Neural cell (in vitro differentiated cells): ENCODE data around the gene OXT. TPM values are rescaled to one million over a fixed set of nuclear protein-coding genes. Genes with fewer than 3 reads are reported as not detected.

Experiments
- H2AFZ ChIP-seq: fragments of 200-600, 300-800 bp; sonication (generic), shearing (Covaris generic); 2 replicates; pipeline ENCODE4 v1.6.0; 2014; ENCODE audit warnings: low read depth, mild to moderate bottlenecking, antibody characterized with exemption, low read length, moderate library complexity
- H3F3A ChIP-seq: fragments of 200-600 bp; shearing (Covaris generic); 2 replicates; pipeline ENCODE4 v1.6.1; 2016; ENCODE audit warnings: mild to moderate bottlenecking, moderate library complexity, mixed read lengths, antibody characterized with exemption, low read length; ENCODE audit not compliant: insufficient read depth, poor library complexity, severe bottlenecking
- H3K27ac ChIP-seq: fragments of 200-600, 300-800 bp; sonication (generic), shearing (Covaris generic); 2 replicates; pipeline ENCODE4 v1.5.1; 2014; ENCODE audit warnings: mild to moderate bottlenecking, low read length, moderate library complexity
- H3K27me3 ChIP-seq: fragments of 300-800, 200-600 bp; sonication (generic), shearing (Covaris generic); 2 replicates; pipeline ENCODE4 v1.6.0; 2014; ENCODE audit warnings: mild to moderate bottlenecking, low read depth, low read length, moderate library complexity; ENCODE audit not compliant: insufficient read depth
- H3K36me3 ChIP-seq: fragments of 300-800, 200-600 bp; sonication (generic), shearing (Covaris generic); 2 replicates; pipeline ENCODE4 v1.5.1; 2014; ENCODE audit warnings: mild to moderate bottlenecking, antibody characterized with exemption, low read length, moderate library complexity; ENCODE audit not compliant: insufficient read depth
- H3K4me2 ChIP-seq: fragments of 300-800, 200-600 bp; sonication (generic), shearing (Covaris generic); 2 replicates; pipeline ENCODE4 v1.6.0; 2014; ENCODE audit warnings: mild to moderate bottlenecking, low read length
- H3K4me3 ChIP-seq: fragments of 300-800, 200-600 bp; sonication (generic), shearing (Covaris generic); 2 replicates; pipeline ENCODE4 v1.5.1; 2014; ENCODE audit warnings: mild to moderate bottlenecking, low read length, moderate library complexity
- H3K79me2 ChIP-seq: fragments of 200-600 bp; shearing (Covaris generic); replicated peaks from 2 replicates; pipeline ENCODE4 v1.6.0; 2014; ENCODE audit warnings: mild to moderate bottlenecking, low read length, moderate library complexity; ENCODE audit not compliant: insufficient read depth
- H3K9ac ChIP-seq: fragments of 300-800, 200-600 bp; sonication (generic), shearing (Covaris generic); 2 replicates; pipeline ENCODE4 v1.6.1; 2016; ENCODE audit warnings: mild to moderate bottlenecking, low read length, mixed read lengths
- H3K9me2 ChIP-seq: fragments of 200-600 bp; shearing (Covaris generic); 2 replicates; pipeline ENCODE4 v1.6.1; 2016; ENCODE audit warnings: mild to moderate bottlenecking, low read length, mixed read lengths; ENCODE audit not compliant: insufficient read depth
- H3K9me3 ChIP-seq: fragments of 200-600, 300-800 bp; sonication (generic), shearing (Covaris generic); 2 replicates; pipeline ENCODE4 v1.6.1; 2016; ENCODE audit warnings: mild to moderate bottlenecking, mixed run types, low read length, moderate library complexity, mixed read lengths
- H4K20me1 ChIP-seq: fragments of 200-600 bp; shearing (Covaris generic); 2 replicates; pipeline ENCODE4 v1.6.1; 2016; ENCODE audit warnings: mild to moderate bottlenecking, mixed run types; ENCODE audit not compliant: insufficient read depth
- EP300 ChIP-seq: fragments of 450-650 bp; conservative IDR thresholded peaks from 2 replicates; pipeline ENCODE4 v1.6.1; 2014; ENCODE audit warnings: antibody characterized with exemption, mild to moderate bottlenecking, moderate library complexity; ENCODE audit not compliant: poor library complexity, severe bottlenecking
- EZH2 ChIP-seq: fragments of 200-600, 300-800 bp; shearing (Covaris generic), sonication (generic); IDR thresholded peaks from 2 replicates; pipeline ENCODE4 v1.6.1; 2014; ENCODE audit warnings: antibody characterized with exemption, low read length, borderline replicate concordance, mild to moderate bottlenecking; ENCODE audit not compliant: insufficient read depth, poor library complexity, severe bottlenecking
- MXI1 ChIP-seq: fragments of 450-650 bp; conservative IDR thresholded peaks from 2 replicates; pipeline ENCODE4 v1.6.1; 2014; ENCODE audit warnings: antibody characterized with exemption, mild to moderate bottlenecking; ENCODE audit not compliant: poor library complexity, severe bottlenecking
- POLR2AphosphoS5 ChIP-seq: IDR thresholded peaks from 2 replicates; pipeline ENCODE4 v1.6.1; 2012
- RAD21 ChIP-seq: fragments of 450-650 bp; conservative IDR thresholded peaks from 2 replicates; pipeline ENCODE4 v1.6.1; 2014; ENCODE audit warnings: antibody characterized with exemption, mild to moderate bottlenecking, moderate library complexity
- REST ChIP-seq: IDR thresholded peaks from 2 replicates; pipeline ENCODE4 v1.6.1; 2012; ENCODE audit warnings: borderline replicate concordance
- SMC3 ChIP-seq: fragments of 450-650 bp; conservative IDR thresholded peaks from 2 replicates; pipeline ENCODE4 v1.6.1; 2014; ENCODE audit warnings: antibody characterized with exemption, mild to moderate bottlenecking, moderate library complexity; ENCODE audit not compliant: poor library complexity
- TAF1 ChIP-seq: IDR thresholded peaks from 2 replicates; pipeline ENCODE4 v1.6.1; 2012; ENCODE audit warnings: low read depth
- polyA plus RNA-seq: library from polyadenylated mRNA; depleted of rRNA; stranded (reverse); fragments of >200 nt; gene quantifications from 2 replicates; pipeline ENCODE4 v1.2.3, GENCODE V29; 2014
- TF ChIP-seq, protein P1 (sequence below): fragments of 450-650 bp; IDR thresholded peaks from 2 replicates; pipeline ENCODE4 v1.5.1; 2014; ENCODE audit warnings: antibody characterized with exemption, mild to moderate bottlenecking, moderate library complexity; ENCODE audit not compliant: poor library complexity, severe bottlenecking

Gene OXT
- polyA plus RNA-seq, 1 donor from 2014 or later, result not detected

DNA sequence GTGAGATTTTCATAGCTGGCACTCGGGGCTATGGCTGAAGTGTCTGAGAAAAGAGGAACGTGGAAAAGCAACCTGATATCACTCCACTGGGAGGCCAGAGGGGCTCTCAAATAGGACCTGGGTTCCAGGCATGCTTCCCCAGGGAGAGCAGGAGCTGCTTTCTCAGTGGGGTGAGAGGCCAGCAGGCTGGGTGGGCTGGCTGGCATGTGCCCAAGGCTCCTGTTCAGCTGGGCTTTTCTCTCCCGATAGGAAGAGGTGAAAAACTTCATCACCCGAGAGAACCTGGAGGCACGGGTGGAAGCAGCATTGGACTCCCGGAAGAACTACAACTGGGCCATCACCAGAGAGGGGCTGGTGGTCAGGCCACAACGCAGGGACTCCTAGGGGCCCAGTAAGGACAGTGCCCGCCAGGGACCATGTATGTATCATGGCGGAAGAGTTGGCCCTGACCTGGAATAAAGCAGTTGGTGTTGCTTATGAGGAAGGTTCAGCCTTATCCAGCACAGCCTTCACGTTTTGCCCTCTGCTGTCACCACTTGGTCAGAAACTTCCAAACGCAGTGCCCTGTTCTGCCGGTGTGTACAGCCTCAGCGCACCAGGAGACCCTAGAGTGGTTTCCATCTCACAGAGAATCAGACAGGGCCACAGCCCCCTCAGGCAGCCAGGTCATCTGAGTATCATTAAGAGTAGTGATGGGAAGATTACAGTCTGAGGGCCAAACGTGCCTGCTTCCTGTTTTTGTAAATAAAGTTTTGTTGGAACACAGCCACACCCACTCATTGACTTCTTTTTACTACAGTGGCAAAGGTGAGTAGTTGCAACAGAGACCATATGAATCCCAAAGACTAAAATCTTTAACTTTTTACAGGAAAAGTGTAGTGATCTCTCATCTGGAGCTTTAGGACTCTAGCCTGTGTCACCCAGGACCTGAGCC is 23.7 kb upstream of the OXT start:
- H3K27me3 ChIP-seq, result no peaks in the 10 kb centered on the region
- TF ChIP-seq TAF1 (no peak), REST (no peak), POLR2AphosphoS5 (no peak), SMC3 (no peak), EP300 (no peak), EZH2 (no peak), RAD21 (no peak), MXI1 (no peak)
- TF ChIP-seq, protein P1, sequence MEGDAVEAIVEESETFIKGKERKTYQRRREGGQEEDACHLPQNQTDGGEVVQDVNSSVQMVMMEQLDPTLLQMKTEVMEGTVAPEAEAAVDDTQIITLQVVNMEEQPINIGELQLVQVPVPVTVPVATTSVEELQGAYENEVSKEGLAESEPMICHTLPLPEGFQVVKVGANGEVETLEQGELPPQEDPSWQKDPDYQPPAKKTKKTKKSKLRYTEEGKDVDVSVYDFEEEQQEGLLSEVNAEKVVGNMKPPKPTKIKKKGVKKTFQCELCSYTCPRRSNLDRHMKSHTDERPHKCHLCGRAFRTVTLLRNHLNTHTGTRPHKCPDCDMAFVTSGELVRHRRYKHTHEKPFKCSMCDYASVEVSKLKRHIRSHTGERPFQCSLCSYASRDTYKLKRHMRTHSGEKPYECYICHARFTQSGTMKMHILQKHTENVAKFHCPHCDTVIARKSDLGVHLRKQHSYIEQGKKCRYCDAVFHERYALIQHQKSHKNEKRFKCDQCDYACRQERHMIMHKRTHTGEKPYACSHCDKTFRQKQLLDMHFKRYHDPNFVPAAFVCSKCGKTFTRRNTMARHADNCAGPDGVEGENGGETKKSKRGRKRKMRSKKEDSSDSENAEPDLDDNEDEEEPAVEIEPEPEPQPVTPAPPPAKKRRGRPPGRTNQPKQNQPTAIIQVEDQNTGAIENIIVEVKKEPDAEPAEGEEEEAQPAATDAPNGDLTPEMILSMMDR, result no peak
- H3K27ac ChIP-seq, result no peak overlapping the region
- peak overlapping the region; percentile 39 for H3K4me2 ChIP-seq
- H3F3A ChIP-seq, result no peaks in the 10 kb centered on the region
- peaks cover 6% of the 10 kb centered on the region for H3K79me2 ChIP-seq
- no peaks in the 10 kb centered on the region for H4K20me1 ChIP-seq
- H3K9me2 ChIP-seq, result no peaks in the 10 kb centered on the region
- H3K9ac ChIP-seq, result no peak overlapping the region
- H3K4me3 ChIP-seq, result peak overlapping the region; percentile 89
- no peaks in the 10 kb centered on the region for H3K36me3 ChIP-seq
- no peak overlapping the region for H2AFZ ChIP-seq
- H3K9me3 ChIP-seq, result no peaks in the 10 kb centered on the region

DNA sequence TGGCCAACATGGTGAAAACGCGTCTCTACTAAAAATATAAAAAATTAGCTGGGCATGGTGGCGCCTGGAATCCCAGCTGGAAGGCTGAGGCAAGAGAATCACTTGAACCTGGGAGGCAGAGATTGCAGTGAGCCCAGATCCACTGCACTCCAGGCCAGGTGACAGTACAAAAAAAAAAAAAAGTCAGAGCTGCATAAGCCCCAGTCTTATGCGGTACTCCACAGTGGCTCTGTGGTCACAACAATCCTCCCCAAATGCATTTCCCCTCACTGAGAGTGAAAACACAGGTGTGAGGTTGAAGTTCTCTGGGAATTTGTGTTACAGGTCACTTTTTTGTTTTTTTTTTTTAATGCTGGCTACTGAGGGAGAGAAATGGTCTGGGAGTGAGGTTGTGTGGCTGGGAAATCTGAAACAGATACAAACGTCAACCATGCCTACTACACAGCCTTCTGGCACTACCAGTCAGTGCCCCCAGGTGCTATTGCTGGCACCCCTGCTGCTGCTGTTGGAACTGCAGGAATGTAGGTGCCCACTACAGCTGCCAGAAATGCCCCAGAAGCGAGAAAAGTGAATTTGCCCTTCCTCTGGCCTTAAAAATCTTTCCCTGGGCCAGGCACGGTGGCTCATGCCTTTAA is 19.9 kb upstream of the OXT start:
- peaks cover 6% of the 10 kb centered on the region for H3K79me2 ChIP-seq
- no peak overlapping the region for H3K4me2 ChIP-seq
- no peak overlapping the region for H3K27ac ChIP-seq
- H3K9ac ChIP-seq, result no peak overlapping the region
- no peaks in the 10 kb centered on the region for H3K27me3 ChIP-seq
- no peaks in the 10 kb centered on the region for H4K20me1 ChIP-seq
- no peaks in the 10 kb centered on the region for H3K9me2 ChIP-seq
- no peak overlapping the region for H2AFZ ChIP-seq
- H3K9me3 ChIP-seq, result no peaks in the 10 kb centered on the region
- H3K4me3 ChIP-seq, result no peak overlapping the region
- H3F3A ChIP-seq, result no peaks in the 10 kb centered on the region
- no peaks in the 10 kb centered on the region for H3K36me3 ChIP-seq
- TF ChIP-seq POLR2AphosphoS5 (no peak), TAF1 (no peak), REST (no peak), MXI1 (no peak), RAD21 (no peak), EP300 (no peak), EZH2 (no peak), SMC3 (no peak)
- TF ChIP-seq, protein P1, result no peak
